Activated T-helper 17 cell treated with anti-CD3 and anti-CD28 coated beads, Interleukin-2, amount 50 U/mL, for 72 hours (primary cell): ENCODE data around the gene ENO1. TPM values are rescaled to one million over a fixed set of nuclear protein-coding genes. Genes with fewer than 3 reads are reported as not detected.

ENCODE experiments used
- total RNA-seq, 2 donors: library from RNA; stranded (reverse); gene quantifications; one replicate each; pipeline ENCODE4 v1.2.3, GENCODE V29; 2022

Gene ENO1
- total RNA-seq, 2 donors from 2014 or later: 3,460 to 3,623 TPM

Other genes starting within 250 kb of the ENO1 start
- 10 to 100 TPM; 48.0 to 50.5 TPM for gene RERE, start 61.0 kb downstream of the ENO1 start, total RNA-seq
- 1 to 10 TPM in 1 of 2 donors, under 1 TPM in 1; 0.78 to 2.2 TPM for gene CA6, start 67.2 kb upstream of the ENO1 start, total RNA-seq
- not detected for gene SLC2A7, start 147.7 kb upstream of the ENO1 start, total RNA-seq
- under 1 TPM in 1 of 2 donors, not detected in 1; 0.87 TPM for gene SLC2A5, start 190.9 kb upstream of the ENO1 start, total RNA-seq